Fibroblast of lung (primary cell): ENCODE results near the gene CDK10.

ENCODE experiments used
- CTCF ChIP-seq, 2 donors: IDR thresholded peaks in 1 of 2; conservative IDR thresholded peaks in 1 of 2; 1 replicate in 1 of 2; 2 replicates in 1 of 2; pipeline ENCODE4 v1.5.1; 2011 to 2012; ENCODE audit warnings: low read length in 2 of 2, control low read depth in 1 of 2, inconsistent platforms in 1 of 2, low read depth in 1 of 2, mild to moderate bottlenecking in 1 of 2
- EZH2 ChIP-seq: IDR thresholded peaks from 2 replicates; pipeline ENCODE4 v1.5.1; 2012; ENCODE audit warnings: low read length, control low read depth, mild to moderate bottlenecking; ENCODE audit errors: missing control alignments

GRCh38 chr16:89641458-89642119 lies 44.9 kb upstream of the CDK10 start:
- no peak for TF ChIP-seq CTCF (conservative IDR thresholded peaks at IDR 0.05 in 1 of 2, IDR thresholded peaks at IDR 0.05 in 1 of 2; ENCODE audit: low read depth in 1 of 2, low read length in 2 of 2)
- no peak for TF ChIP-seq EZH2
